Limb (tissue), 2 donors: Measurements from ENCODE around the gene PCDHB7.
"Not testable (repeated sequence)": the region's sequence is repeated elsewhere in the genome, so short reads cannot be mapped to it uniquely, and the experiment has no call there.

Experiments used
- DNase-seq, 2 donors: peaks; one replicate each; pipeline ENCODE4 v3.0.0-alpha.2; 2016; ENCODE audit errors: extremely low spot score in 2 of 2

PCDHB7 gene

DNA sequence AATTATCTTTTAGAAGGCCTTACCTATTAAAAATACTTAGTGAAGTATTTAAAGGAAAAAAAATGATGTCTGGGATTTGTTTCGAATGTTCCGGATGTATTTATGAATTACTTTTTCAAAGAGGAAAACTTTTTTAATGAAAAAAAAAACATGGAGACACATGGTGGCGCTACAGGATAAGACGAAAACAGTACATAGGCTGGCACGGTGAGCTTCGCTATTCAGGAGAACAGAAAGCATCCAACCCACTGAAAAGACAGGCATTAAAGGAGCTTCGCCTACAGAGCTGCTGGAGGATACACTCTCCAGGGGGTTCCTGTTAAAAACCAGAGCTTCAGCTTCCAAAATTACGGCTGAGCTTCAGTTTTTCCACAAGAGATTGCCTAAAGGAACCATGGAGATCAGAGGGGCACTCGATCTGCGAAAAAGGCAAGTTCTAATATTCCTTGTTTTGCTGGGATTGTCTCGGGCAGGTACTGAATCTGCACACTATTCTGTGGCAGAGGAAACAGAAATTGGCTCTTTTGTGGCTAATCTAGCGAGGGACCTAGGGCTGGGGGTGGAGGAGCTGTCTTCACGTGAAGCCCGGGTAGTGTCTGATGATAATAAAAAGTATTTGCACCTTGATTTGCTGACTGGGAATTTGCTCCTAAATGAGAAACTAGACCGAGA is 50.8 kb downstream of the PCDHB7 start, which contains the start of gene PCDHB14:
TSS of gene PCDHB14 (plus strand) at position 232 of the 672 bp plus-strand sequence. CDS start at position 395, 163 bp downstream.
- peak in 1 of 2 donors; percentile 7 for DNase-seq

DNA sequence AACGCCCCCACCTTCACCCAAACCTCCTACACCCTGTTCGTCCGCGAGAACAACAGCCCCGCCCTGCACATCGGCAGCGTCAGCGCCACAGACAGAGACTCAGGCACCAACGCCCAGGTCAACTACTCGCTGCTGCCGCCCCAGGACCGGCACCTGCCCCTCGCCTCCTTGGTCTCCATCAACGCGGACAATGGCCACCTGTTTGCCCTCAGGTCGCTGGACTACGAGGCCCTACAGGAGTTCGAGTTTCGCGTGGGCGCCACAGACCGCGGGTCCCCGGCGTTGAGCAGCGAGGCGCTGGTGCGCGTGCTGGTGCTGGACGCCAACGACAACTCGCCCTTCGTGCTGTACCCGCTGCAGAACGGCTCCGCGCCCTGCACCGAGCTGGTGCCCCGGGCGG is 52.4 kb downstream of the PCDHB7 start:
- not testable (repeated sequence) for DNase-seq

DNA sequence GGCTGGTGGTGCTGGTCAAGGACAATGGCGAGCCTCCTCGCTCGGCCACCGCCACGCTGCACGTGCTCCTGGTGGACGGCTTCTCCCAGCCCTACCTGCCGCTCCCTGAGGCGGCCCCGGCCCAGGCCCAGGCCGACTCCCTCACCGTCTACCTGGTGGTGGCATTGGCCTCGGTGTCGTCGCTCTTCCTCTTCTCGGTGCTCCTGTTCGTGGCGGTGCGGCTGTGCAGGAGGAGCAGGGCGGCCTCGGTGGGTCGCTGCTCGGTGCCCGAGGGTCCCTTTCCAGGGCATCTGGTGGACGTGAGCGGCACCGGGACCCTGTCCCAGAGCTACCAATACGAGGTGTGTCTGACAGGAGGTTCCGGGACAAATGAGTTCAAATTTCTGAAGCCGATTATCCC is 53.0 kb downstream of the PCDHB7 start:
- DNase-seq, result not testable (repeated sequence)
